Sigmoid colon (tissue), 4 donors: Measurements from ENCODE around the gene LAG3.

Experiments used
- CTCF ChIP-seq, 4 experiments: fragments of 450-650 bp in 3 of 4; fragments of 200-600 bp in 1 of 4; IDR thresholded peaks; one replicate each; pipeline ENCODE4 v1.5.1; 2016 to 2019; ENCODE audit warnings: antibody characterized with exemption in 4 of 4, mild to moderate bottlenecking in 3 of 4, moderate library complexity in 2 of 4
- EP300 ChIP-seq, 4 donors: sonication (generic); formaldehyde crosslinking; IDR thresholded peaks; one replicate each; pipeline ENCODE4 v1.6.1; 2017; ENCODE audit warnings: antibody characterized with exemption in 4 of 4
- POLR2A ChIP-seq, 2 donors: fragments of 450-650 bp; IDR thresholded peaks; one replicate each; pipeline ENCODE4 v1.6.1; 2016; ENCODE audit warnings: antibody characterized with exemption in 2 of 2, mild to moderate bottlenecking in 2 of 2, moderate library complexity in 2 of 2

- no peak for TF ChIP-seq CTCF (IDR thresholded peaks at IDR 0.05)
- TF ChIP-seq POLR2A (IDR thresholded peaks at IDR 0.05): no peak
- TF ChIP-seq EP300 (IDR thresholded peaks at IDR 0.05): no peak
Observed at GRCh38 chr12:6778217-6778573, 5.9 kb downstream of the LAG3 start.
